Measurements from ENCODE around the gene TRIM63.

Gene TRIM63

GRCh38 chr1:26035959-26036755 lies 31.3 kb downstream of the TRIM63 start:
- no peaks in the 10 kb centered on the region for H3K4me1 ChIP-seq
- no peaks in the 10 kb centered on the region for H3K36me3 ChIP-seq
- peak overlapping the region; percentile 80 for H3K4me3 ChIP-seq (ENCODE audit: low read depth, low read length)
- H3K27me3 ChIP-seq, result no peaks in the 10 kb centered on the region
- H3K9me3 ChIP-seq, result no peaks in the 10 kb centered on the region
- DNase-seq, result peak; percentile 77
- TF ChIP-seq CTCF (IDR thresholded peaks at IDR 0.05; ENCODE audit: low read depth, low read length), result peak; percentile 75

- no peaks in the 10 kb centered on the region for H3K4me1 ChIP-seq
- no peaks in the 10 kb centered on the region for H3K27me3 ChIP-seq
- H3K9me3 ChIP-seq, result no peaks in the 10 kb centered on the region
Measured at GRCh38 chr1:26035203-26035958, 32.0 kb downstream of the TRIM63 start.

GRCh38 chr1:26034504-26035202 lies 32.8 kb downstream of the TRIM63 start:
- H3K9me3 ChIP-seq, result no peaks in the 10 kb centered on the region
- no peaks in the 10 kb centered on the region for H3K27me3 ChIP-seq
- peak overlapping the region; percentile 80 for H3K4me3 ChIP-seq (ENCODE audit: low read depth, low read length)
- no peaks in the 10 kb centered on the region for H3K4me1 ChIP-seq
- TF ChIP-seq CTCF (IDR thresholded peaks at IDR 0.05; ENCODE audit: low read depth, low read length), result no peak
- DNase-seq, result no peak
- no peaks in the 10 kb centered on the region for H3K36me3 ChIP-seq

More at GRCh38 chr1:26035203-26035958, 32.0 kb downstream of the TRIM63 start:
- peak overlapping the region; percentile 80 for H3K4me3 ChIP-seq (ENCODE audit: low read depth, low read length)
- TF ChIP-seq CTCF (IDR thresholded peaks at IDR 0.05; ENCODE audit: low read depth, low read length), result no peak
- H3K36me3 ChIP-seq, result no peaks in the 10 kb centered on the region
- peak; percentile 93 for DNase-seq

- Histone ChIP-seq H3K4me1 (no peaks in the 10 kb centered on the region), H3K36me3 (no peaks in the 10 kb centered on the region), H3K9me3 (no peaks in the 10 kb centered on the region), H3K4me3 (ENCODE audit: low read depth, low read length) (no peak overlapping the region), H3K27me3 (no peaks in the 10 kb centered on the region)
- DNase-seq, result no peak
- no peak for TF ChIP-seq CTCF (IDR thresholded peaks at IDR 0.05; ENCODE audit: low read depth, low read length)
Measured at GRCh38 chr1:26032656-26033357, 34.6 kb downstream of the TRIM63 start.

- Histone ChIP-seq H3K4me1 (no peaks in the 10 kb centered on the region), H3K4me3 (ENCODE audit: low read depth, low read length) (no peak overlapping the region), H3K9me3 (no peaks in the 10 kb centered on the region), H3K36me3 (no peaks in the 10 kb centered on the region), H3K27me3 (no peaks in the 10 kb centered on the region)
- no peak for TF ChIP-seq CTCF (IDR thresholded peaks at IDR 0.05; ENCODE audit: low read depth, low read length)
- no peak for DNase-seq
Measured at GRCh38 chr1:26031611-26032220, 35.7 kb downstream of the TRIM63 start.
